ENCODE data around the gene PLEKHA1.

- no peak for TF ChIP-seq CTCF (conservative IDR thresholded peaks at IDR 0.05; ENCODE audit: low read depth, low read length)
- TF ChIP-seq CEBPB (IDR thresholded peaks at IDR 0.05; ENCODE audit: low read depth, low read length): no peak
These were observed 45.5 kb downstream of the PLEKHA1 start for GRCh38 chr10:122419876-122420623.
